Measurements from ENCODE around the gene SHISAL2B.

The SHISAL2B gene

GRCh38 chr5:64665243-64665642, 25.1 kb upstream of the SHISAL2B start:
- H4K20me1 ChIP-seq (ENCODE audit: insufficient read depth) = no peaks in the 10 kb centered on the region
- H3K36me3 ChIP-seq (ENCODE audit: insufficient read depth) = no peaks in the 10 kb centered on the region
- H3K27ac ChIP-seq = no peak overlapping the region
- H3K4me3 ChIP-seq (IDR thresholded peaks at IDR 0.05; ENCODE audit: insufficient read depth, low read depth, low read length) = no peak overlapping the region
- TF ChIP-seq, protein P1, sequence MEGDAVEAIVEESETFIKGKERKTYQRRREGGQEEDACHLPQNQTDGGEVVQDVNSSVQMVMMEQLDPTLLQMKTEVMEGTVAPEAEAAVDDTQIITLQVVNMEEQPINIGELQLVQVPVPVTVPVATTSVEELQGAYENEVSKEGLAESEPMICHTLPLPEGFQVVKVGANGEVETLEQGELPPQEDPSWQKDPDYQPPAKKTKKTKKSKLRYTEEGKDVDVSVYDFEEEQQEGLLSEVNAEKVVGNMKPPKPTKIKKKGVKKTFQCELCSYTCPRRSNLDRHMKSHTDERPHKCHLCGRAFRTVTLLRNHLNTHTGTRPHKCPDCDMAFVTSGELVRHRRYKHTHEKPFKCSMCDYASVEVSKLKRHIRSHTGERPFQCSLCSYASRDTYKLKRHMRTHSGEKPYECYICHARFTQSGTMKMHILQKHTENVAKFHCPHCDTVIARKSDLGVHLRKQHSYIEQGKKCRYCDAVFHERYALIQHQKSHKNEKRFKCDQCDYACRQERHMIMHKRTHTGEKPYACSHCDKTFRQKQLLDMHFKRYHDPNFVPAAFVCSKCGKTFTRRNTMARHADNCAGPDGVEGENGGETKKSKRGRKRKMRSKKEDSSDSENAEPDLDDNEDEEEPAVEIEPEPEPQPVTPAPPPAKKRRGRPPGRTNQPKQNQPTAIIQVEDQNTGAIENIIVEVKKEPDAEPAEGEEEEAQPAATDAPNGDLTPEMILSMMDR (conservative IDR thresholded peaks at IDR 0.05; ENCODE audit: low read depth, low read length) = no peak
- H3K27me3 ChIP-seq (ENCODE audit: insufficient read depth, low read depth) = no peaks in the 10 kb centered on the region
- no peak overlapping the region for H2AFZ ChIP-seq (ENCODE audit: low read depth)
- no peaks in the 10 kb centered on the region for H3K4me1 ChIP-seq (ENCODE audit: low read depth, poor library complexity, severe bottlenecking)
- no peaks in the 10 kb centered on the region for H3K79me2 ChIP-seq (ENCODE audit: insufficient read depth, low read depth)
- no peak overlapping the region for H3K9ac ChIP-seq
- H3K4me2 ChIP-seq = no peak overlapping the region

- H3K4me1 ChIP-seq (ENCODE audit: low read depth, poor library complexity, severe bottlenecking) = no peaks in the 10 kb centered on the region
- TF ChIP-seq, protein P1 (conservative IDR thresholded peaks at IDR 0.05; ENCODE audit: low read depth, low read length) = no peak
- no peaks in the 10 kb centered on the region for H4K20me1 ChIP-seq (ENCODE audit: insufficient read depth)
- no peak overlapping the region for H3K9ac ChIP-seq
- H2AFZ ChIP-seq (ENCODE audit: low read depth) = no peak overlapping the region
- H3K4me3 ChIP-seq (IDR thresholded peaks at IDR 0.05; ENCODE audit: insufficient read depth, low read depth, low read length) = no peak overlapping the region
- H3K27ac ChIP-seq = no peak overlapping the region
- no peaks in the 10 kb centered on the region for H3K79me2 ChIP-seq (ENCODE audit: insufficient read depth, low read depth)
- no peak overlapping the region for H3K4me2 ChIP-seq
- no peaks in the 10 kb centered on the region for H3K36me3 ChIP-seq (ENCODE audit: insufficient read depth)
- H3K27me3 ChIP-seq (ENCODE audit: insufficient read depth, low read depth) = no peaks in the 10 kb centered on the region
Measured at GRCh38 chr5:64666078-64666477, 24.2 kb upstream of the SHISAL2B start.

DNA sequence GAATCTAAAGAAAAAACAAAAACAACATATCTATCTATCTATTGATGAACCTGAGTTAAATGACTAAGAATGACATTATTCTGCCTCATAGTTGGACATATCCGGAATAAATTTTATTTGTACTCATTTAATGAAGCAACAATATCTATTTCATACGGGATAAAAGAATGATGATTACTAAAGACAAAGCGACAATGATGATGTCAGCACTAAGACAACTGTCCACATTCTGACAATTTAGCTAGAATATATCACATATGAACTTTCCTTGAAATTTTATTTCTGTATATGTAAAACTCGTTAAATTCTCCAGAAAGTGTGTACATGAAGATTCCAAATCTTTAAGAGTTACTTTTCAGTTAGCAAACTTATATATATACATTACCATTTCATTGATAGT, 23.2 kb upstream of the SHISAL2B start:
- Histone ChIP-seq H3K4me2 (no peak overlapping the region), H3K4me1 (ENCODE audit: low read depth, poor library complexity, severe bottlenecking) (no peaks in the 10 kb centered on the region), H2AFZ (ENCODE audit: low read depth) (no peak overlapping the region), H4K20me1 (ENCODE audit: insufficient read depth) (no peaks in the 10 kb centered on the region), H3K27me3 (ENCODE audit: insufficient read depth, low read depth) (no peaks in the 10 kb centered on the region), H3K4me3 (IDR thresholded peaks at IDR 0.05; ENCODE audit: insufficient read depth, low read depth, low read length) (no peak overlapping the region), H3K36me3 (ENCODE audit: insufficient read depth) (no peaks in the 10 kb centered on the region), H3K79me2 (ENCODE audit: insufficient read depth, low read depth) (no peaks in the 10 kb centered on the region), H3K27ac (no peak overlapping the region), H3K9ac (no peak overlapping the region)
- TF ChIP-seq, protein P1 (conservative IDR thresholded peaks at IDR 0.05; ENCODE audit: low read depth, low read length) = no peak

DNA sequence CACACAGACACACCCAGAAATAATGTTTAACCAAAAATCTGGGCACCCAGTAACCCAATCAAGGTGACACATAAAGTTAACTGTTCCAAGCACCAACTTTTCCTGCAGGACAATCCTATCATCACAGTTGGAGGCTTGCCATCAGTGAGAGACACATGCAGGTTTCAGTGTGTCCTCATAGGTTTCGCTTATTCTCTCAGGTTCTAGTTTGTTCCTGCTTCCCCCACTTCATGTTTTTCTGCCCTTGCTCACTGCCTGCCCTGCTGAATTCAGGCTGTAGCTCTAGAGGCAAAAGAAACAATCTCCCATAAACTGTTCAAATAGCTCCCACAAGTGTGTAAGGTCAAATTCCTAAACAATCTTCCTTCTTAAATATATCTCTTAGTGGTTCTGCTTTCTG, 20.0 kb upstream of the SHISAL2B start:
- no peaks in the 10 kb centered on the region for H3K4me1 ChIP-seq (ENCODE audit: low read depth, poor library complexity, severe bottlenecking)
- no peak overlapping the region for H2AFZ ChIP-seq (ENCODE audit: low read depth)
- no peak overlapping the region for H3K4me3 ChIP-seq (IDR thresholded peaks at IDR 0.05; ENCODE audit: insufficient read depth, low read depth, low read length)
- H3K9ac ChIP-seq = no peak overlapping the region
- no peaks in the 10 kb centered on the region for H3K79me2 ChIP-seq (ENCODE audit: insufficient read depth, low read depth)
- no peaks in the 10 kb centered on the region for H3K36me3 ChIP-seq (ENCODE audit: insufficient read depth)
- H3K27me3 ChIP-seq (ENCODE audit: insufficient read depth, low read depth) = no peaks in the 10 kb centered on the region
- H3K27ac ChIP-seq = no peak overlapping the region
- H4K20me1 ChIP-seq (ENCODE audit: insufficient read depth) = no peaks in the 10 kb centered on the region
- TF ChIP-seq, protein P1 (conservative IDR thresholded peaks at IDR 0.05; ENCODE audit: low read depth, low read length) = no peak
- no peak overlapping the region for H3K4me2 ChIP-seq

Measured in KMS-11 (cell line).